NCI-H2196 (cell line): ENCODE data around the gene HDAC4.

Experiments used
- DNase-seq: peaks from one replicate; lab custom pipeline; 2025; ENCODE audit not compliant: unreplicated experiment; lab: John Stamatoyannopoulos, UW

HDAC4 gene

GRCh38 chr2:239259603-239260298 lies 141.1 kb downstream of the HDAC4 start:
- no peak for DNase-seq

GRCh38 chr2:239259173-239259572 lies 141.6 kb downstream of the HDAC4 start:
- no peak for DNase-seq

GRCh38 chr2:239258248-239258647 lies 142.6 kb downstream of the HDAC4 start:
- DNase-seq, result no peak

GRCh38 chr2:239257511-239257937 lies 143.3 kb downstream of the HDAC4 start:
- no peak for DNase-seq

- no peak for DNase-seq
Measured at GRCh38 chr2:239256350-239256743, 144.5 kb downstream of the HDAC4 start.

- DNase-seq, result no peak
Measured at GRCh38 chr2:239255628-239256349, 145.0 kb downstream of the HDAC4 start.

- DNase-seq, result no peak
Measured at GRCh38 chr2:239255218-239255617, 145.6 kb downstream of the HDAC4 start.

- DNase-seq, result no peak
Measured at GRCh38 chr2:239253701-239254436, 147.0 kb downstream of the HDAC4 start.

GRCh38 chr2:239253264-239253663 lies 147.6 kb downstream of the HDAC4 start:
- no peak for DNase-seq

- no peak for DNase-seq
Measured at GRCh38 chr2:239252801-239253200, 148.0 kb downstream of the HDAC4 start.

GRCh38 chr2:239252393-239252792 lies 148.4 kb downstream of the HDAC4 start:
- no peak for DNase-seq

GRCh38 chr2:239251971-239252370 lies 148.8 kb downstream of the HDAC4 start:
- no peak for DNase-seq

- no peak for DNase-seq
Measured at GRCh38 chr2:239250216-239251081, 150.4 kb downstream of the HDAC4 start.

- no peak for DNase-seq
Measured at GRCh38 chr2:239249776-239250175, 151.0 kb downstream of the HDAC4 start.

- DNase-seq, result no peak
Measured at GRCh38 chr2:239249048-239249447, 151.8 kb downstream of the HDAC4 start.

GRCh38 chr2:239247401-239248245 lies 153.2 kb downstream of the HDAC4 start:
- no peak for DNase-seq

- peak; percentile 78 for DNase-seq
Measured at GRCh38 chr2:239246723-239247122, 154.1 kb downstream of the HDAC4 start.

- DNase-seq, result peak; percentile 68
Measured at GRCh38 chr2:239245872-239246721, 154.7 kb downstream of the HDAC4 start.

GRCh38 chr2:239245107-239245506 lies 155.7 kb downstream of the HDAC4 start:
- DNase-seq, result no peak
